Testis (tissue), 2 donors: ENCODE measurements around the gene CACNA1I.

Experiments used
- CTCF ChIP-seq, 3 experiments: fragments of 450-650 bp in 2 of 3; fragments of 200-600 bp in 1 of 3; sonication (generic) in 1 of 3; IDR thresholded peaks; one replicate each; pipeline ENCODE4 v1.5.1; 2016 to 2019; ENCODE audit warnings: antibody characterized with exemption in 3 of 3, mild to moderate bottlenecking in 2 of 3, moderate library complexity in 1 of 3
- POLR2A ChIP-seq: fragments of 450-650 bp; IDR thresholded peaks from one replicate; pipeline ENCODE4 v1.6.1; 2017; ENCODE audit warnings: antibody characterized with exemption, mild to moderate bottlenecking, moderate library complexity

GRCh38 chr22:39529487-39529851 lies 41.1 kb upstream of the CACNA1I start:
- no peak for TF ChIP-seq CTCF (IDR thresholded peaks at IDR 0.05)
- no peak for TF ChIP-seq POLR2A
